ENCODE data around the gene MTHFR. TPM values are rescaled to one million over a fixed set of nuclear protein-coding genes. Genes with fewer than 3 reads are reported as not detected.
A peak's percentile ranks its signal among the peaks of the same experiment; 100 is the strongest.

Gene MTHFR
- total RNA-seq, 4 donors from 2014 or later: 25.9 to 41.8 (median 33.0) TPM

DNA sequence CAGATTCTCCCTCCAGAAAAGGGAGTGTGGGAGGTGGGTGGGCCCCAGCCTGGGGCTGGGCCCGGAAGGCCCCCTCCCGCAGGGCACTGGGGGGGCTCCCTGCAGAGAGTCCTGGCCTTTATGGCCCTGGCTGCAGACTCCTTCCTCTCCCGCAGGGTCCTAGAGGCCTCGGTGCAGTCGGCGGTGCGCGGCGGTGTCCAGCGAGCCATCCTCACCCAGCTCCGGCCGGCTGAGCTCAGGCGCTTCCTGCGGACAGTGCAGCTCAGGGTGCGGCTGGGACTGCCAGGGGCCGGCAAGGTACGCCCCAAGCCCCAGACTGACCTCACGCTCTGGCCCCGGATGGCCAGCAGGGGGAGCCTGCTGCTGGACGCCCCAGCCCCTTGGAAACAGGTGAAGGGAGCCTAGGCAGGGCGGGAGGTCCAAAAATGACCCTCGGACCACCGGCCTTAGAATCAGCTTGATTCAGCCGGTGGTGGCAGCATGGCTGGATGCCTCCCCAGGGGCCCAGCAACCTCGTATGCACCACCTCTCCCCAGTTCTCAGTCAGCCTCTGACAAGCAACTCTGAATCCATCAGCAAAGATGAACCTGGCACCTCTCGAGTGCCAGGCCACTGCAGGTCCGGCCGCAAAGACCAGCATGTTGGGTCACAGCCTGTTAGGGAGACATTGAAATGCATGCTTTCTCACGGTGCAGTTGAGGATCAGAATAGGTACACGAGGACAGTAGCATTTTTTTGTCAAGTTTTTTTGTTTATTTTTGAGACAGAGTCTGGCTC, 20.6 kb downstream of the MTHFR start:
- intact Hi-C loops (cut with DNase I; ENCODE audit: low total_unique reads): no loop called here
- peak in 1 of 2 donors; percentile 93 for DNase-seq (ENCODE audit: low spot score in 2 of 2)
- 26 to 28% methylated on average over 13 of the region's 30 CpGs for WGBS, 2 donors
- no peak for TF ChIP-seq POLR2A (IDR thresholded peaks at IDR 0.05)
- TF ChIP-seq, protein P1, sequence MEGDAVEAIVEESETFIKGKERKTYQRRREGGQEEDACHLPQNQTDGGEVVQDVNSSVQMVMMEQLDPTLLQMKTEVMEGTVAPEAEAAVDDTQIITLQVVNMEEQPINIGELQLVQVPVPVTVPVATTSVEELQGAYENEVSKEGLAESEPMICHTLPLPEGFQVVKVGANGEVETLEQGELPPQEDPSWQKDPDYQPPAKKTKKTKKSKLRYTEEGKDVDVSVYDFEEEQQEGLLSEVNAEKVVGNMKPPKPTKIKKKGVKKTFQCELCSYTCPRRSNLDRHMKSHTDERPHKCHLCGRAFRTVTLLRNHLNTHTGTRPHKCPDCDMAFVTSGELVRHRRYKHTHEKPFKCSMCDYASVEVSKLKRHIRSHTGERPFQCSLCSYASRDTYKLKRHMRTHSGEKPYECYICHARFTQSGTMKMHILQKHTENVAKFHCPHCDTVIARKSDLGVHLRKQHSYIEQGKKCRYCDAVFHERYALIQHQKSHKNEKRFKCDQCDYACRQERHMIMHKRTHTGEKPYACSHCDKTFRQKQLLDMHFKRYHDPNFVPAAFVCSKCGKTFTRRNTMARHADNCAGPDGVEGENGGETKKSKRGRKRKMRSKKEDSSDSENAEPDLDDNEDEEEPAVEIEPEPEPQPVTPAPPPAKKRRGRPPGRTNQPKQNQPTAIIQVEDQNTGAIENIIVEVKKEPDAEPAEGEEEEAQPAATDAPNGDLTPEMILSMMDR (IDR thresholded peaks at IDR 0.05): peak in 1 of 3 donors; percentile 41
- H3K4me3 ChIP-seq (ENCODE audit: low read depth, poor library complexity, severe bottlenecking): no peak overlapping the region

DNA sequence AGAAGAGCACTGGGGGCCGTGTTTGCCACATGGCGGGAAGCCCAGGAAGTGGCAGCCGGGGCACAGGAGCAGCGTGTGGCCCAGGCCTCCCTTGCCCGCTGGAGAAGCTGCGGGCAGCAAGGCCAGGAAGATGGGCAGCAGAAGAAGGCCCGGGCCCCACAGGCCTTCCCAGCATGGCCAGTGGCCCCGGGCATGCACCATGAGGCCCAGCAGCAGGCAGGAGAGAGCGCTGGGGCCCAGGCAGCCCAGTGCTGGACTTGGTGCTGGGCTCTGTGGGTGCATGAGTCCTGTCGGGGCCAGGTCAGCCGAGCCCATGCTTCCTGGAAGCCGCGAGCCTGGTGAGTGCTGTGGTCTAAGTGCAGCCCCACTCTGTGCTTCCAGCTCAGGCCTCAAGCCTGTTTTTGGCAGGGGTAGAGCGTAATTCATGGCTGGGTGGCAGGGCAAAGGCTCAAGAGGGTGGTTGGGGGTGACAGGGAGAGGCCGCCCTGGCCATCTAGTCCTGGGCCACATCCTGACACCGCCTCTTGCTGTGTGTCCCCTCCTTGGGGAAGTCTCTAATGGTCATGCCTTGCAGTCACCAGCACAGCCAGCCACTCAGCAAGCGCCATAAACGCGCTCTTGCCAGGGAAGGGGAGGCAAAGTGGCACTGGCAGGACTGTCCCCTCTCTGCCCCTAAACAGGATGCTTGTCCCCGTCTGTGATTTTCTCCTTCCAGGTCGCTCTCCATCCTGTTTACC, 21.3 kb downstream of the MTHFR start:
- TF ChIP-seq, protein P1 (IDR thresholded peaks at IDR 0.05): no peak
- no peak for TF ChIP-seq POLR2A (IDR thresholded peaks at IDR 0.05)
- no peak overlapping the region for H3K4me3 ChIP-seq (ENCODE audit: low read depth, poor library complexity, severe bottlenecking)
- WGBS, 2 donors: 74 to 80% methylated on average over 21 of the region's 21 CpGs
- intact Hi-C loops (cut with DNase I; ENCODE audit: low total_unique reads): no loop called here
- no peak for DNase-seq (ENCODE audit: low spot score in 2 of 2)

DNA sequence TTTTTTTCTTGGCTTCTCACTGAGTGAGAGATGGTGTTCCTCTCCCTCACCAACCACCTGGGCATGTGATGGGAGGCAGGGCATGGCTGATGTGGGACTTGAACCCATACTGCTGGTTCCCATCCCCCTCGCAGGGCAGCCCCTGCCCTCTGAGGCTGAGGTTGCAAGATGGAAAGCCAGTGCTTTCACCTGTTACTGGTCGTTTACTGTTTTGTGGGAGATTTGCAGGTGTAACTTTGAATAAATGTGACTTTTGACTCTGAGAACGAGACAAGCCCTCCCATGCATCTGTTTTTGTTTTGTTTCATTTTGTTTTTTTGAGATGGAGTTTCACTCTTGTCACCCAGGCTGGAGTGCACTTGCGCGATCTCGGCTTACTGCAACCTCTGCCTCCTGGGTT, 22.2 kb downstream of the MTHFR start:
- TF ChIP-seq, protein P1 (IDR thresholded peaks at IDR 0.05): no peak
- TF ChIP-seq POLR2A (IDR thresholded peaks at IDR 0.05): no peak
- 89 to 92% methylated on average over 6 of the region's 6 CpGs for WGBS, 2 donors
- H3K4me3 ChIP-seq (ENCODE audit: low read depth, poor library complexity, severe bottlenecking): no peak overlapping the region
- intact Hi-C loops (cut with DNase I; ENCODE audit: low total_unique reads): no loop called here
- no peak for DNase-seq (ENCODE audit: low spot score in 2 of 2)

DNA sequence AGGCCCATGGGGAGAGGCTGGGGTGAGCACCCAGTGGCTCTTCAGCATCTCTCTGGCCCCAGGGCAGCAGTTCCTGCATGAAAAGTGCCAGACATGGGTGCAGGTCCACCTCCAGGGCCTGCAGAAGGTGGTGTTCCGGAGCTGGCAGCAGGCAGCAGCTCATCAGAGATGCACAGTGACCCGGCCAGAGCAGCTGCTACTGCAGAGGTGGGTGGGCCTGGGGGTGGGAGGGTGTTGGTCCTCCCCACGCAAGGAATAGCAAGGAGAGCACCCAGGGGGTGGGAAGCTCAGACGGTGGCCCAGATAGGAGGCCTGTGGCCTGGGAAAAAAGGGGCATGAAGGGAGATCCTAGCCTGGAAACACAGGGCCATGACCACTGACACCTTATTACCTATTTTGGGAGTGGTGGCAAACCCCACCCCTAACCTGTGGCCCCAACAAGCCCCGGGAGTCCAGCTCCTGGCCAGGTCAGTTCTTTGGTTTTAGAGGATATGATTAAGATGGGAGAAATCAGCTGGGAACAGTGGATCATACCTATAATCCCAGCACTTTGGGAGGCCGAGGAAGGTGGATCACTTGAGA, 23.5 kb downstream of the MTHFR start:
- TF ChIP-seq, protein P1 (IDR thresholded peaks at IDR 0.05): no peak
- no peak for TF ChIP-seq POLR2A (IDR thresholded peaks at IDR 0.05)
- no peak overlapping the region for H3K4me3 ChIP-seq (ENCODE audit: low read depth, poor library complexity, severe bottlenecking)
- intact Hi-C loops (cut with DNase I; ENCODE audit: low total_unique reads): no loop called here
- 87% methylated on average over 6 of the region's 6 CpGs for WGBS, 2 donors
- no peak for DNase-seq (ENCODE audit: low spot score in 2 of 2)

DNA sequence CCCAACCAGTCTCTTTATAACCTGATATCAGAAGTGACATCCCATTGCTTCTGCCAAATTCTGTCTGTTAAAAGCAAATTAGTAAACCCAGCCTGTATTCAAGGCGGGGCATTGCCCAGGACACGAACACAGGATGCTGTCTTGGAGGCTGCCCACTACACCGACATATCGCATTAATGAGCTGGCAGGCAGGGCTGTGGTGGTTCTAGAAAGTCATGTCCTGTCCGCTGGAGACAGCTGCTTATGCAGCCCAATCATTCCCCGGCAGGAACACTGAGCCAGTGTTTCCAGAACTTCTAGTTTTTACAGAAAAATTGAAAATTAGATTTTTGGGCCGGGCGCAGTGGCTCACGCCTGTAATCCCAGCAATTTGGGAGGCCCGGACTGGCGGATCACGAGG, 24.5 kb downstream of the MTHFR start:
- no peak overlapping the region for H3K4me3 ChIP-seq (ENCODE audit: low read depth, poor library complexity, severe bottlenecking)
- no peak for DNase-seq (ENCODE audit: low spot score in 2 of 2)
- intact Hi-C loops (cut with DNase I; ENCODE audit: low total_unique reads): no loop called here
- 70 to 74% methylated on average over 12 of the region's 12 CpGs for WGBS, 2 donors
- TF ChIP-seq POLR2A (IDR thresholded peaks at IDR 0.05): no peak
- TF ChIP-seq, protein P1 (IDR thresholded peaks at IDR 0.05): no peak
